H1 (cell line): ENCODE data around the gene SNRNP70. TPM values are rescaled to one million over a fixed set of nuclear protein-coding genes. Genes with fewer than 3 reads are reported as not detected.

Experiments
- CTCF ChIA-PET: fragments of 300-600 bp; sonication (Branson Sonifier 250); formaldehyde crosslinking; loops from one replicate; lab custom pipeline; 2021; ENCODE audit not compliant: partially characterized antibody; lab: Charles Lee
- POLR2A ChIA-PET: fragments of 300-600 bp; sonication (Branson Sonifier 250); formaldehyde crosslinking; loops from one replicate; lab custom pipeline; 2021; ENCODE audit warnings: inconsistent platforms; ENCODE audit not compliant: partially characterized antibody; lab: Charles Lee
- DNase-seq, 2 experiments: peaks; one replicate each; pipeline versions ENCODE4 v3.0.0 to v3.0.0-alpha.2; 2010 to 2022; ENCODE audit warnings: low spot score in 2 of 2, low read depth in 1 of 2, mixed read lengths in 1 of 2
- FAIRE-seq: peaks from 2 replicates; lab custom pipeline; 2011; peaks lifted over from hg19 to GRCh38; lab: Jason Lieb, UNC
- H2AFZ ChIP-seq: 2 replicates; pipeline ENCODE4 v1.8.1; 2012; ENCODE audit warnings: low read length, inconsistent platforms
- H2AK5ac ChIP-seq: 2 replicates; pipeline ENCODE4 v1.6.1; 2013; ENCODE audit warnings: low read depth, low read length
- H2BK120ac ChIP-seq: replicated peaks from 2 replicates; pipeline ENCODE3; 2013; ENCODE audit warnings: low read depth, low read length, inconsistent platforms
- H2BK12ac ChIP-seq: 2 replicates; pipeline ENCODE4 v1.6.1; 2013; ENCODE audit warnings: low read depth, low read length
- H2BK15ac ChIP-seq: 2 replicates; pipeline ENCODE4 v1.6.1; 2013; ENCODE audit warnings: low read length
- H2BK20ac ChIP-seq: 2 replicates; pipeline ENCODE4 v1.6.1; 2013; ENCODE audit warnings: low read length
- H2BK5ac ChIP-seq: 2 replicates; pipeline ENCODE4 v1.6.1; 2013; ENCODE audit warnings: low read depth, low read length
- H3K14ac ChIP-seq: 2 replicates; pipeline ENCODE4 v1.6.1; 2013; ENCODE audit warnings: inconsistent platforms; ENCODE audit not compliant: insufficient read length
- H3K18ac ChIP-seq: 2 replicates; pipeline ENCODE4 v1.6.1; 2013; ENCODE audit warnings: low read length; ENCODE audit errors: extremely low read depth
- H3K23ac ChIP-seq: 2 replicates; pipeline ENCODE4 v1.6.1; 2013; ENCODE audit warnings: inconsistent platforms; ENCODE audit not compliant: insufficient read length
- H3K23me2 ChIP-seq: 2 replicates; pipeline ENCODE4 v1.6.1; 2013; ENCODE audit warnings: low read depth, low read length
- H3K27ac ChIP-seq: 2 replicates; pipeline ENCODE4 v1.6.1; 2011; ENCODE audit warnings: low read depth, low read length, inconsistent platforms
- H3K27me3 ChIP-seq, 4 experiments: replicated peaks in 1 of 4; 1 replicate in 1 of 4; 2 replicates in 3 of 4; pipeline versions ENCODE4 v1.6.1 to v1.8.1; 2011 to 2013; ENCODE audit warnings: low read length in 3 of 4, mild to moderate bottlenecking in 3 of 4, inconsistent platforms in 2 of 4, mixed read lengths in 2 of 4, moderate library complexity in 1 of 4; ENCODE audit not compliant: control insufficient read depth in 3 of 4, insufficient read depth in 3 of 4; ENCODE audit errors: extremely low read depth in 1 of 4
- H3K36me3 ChIP-seq, 4 experiments: 2 replicates each; pipeline versions ENCODE4 v1.6.1 to v1.8.1; 2011 to 2013; ENCODE audit warnings: mild to moderate bottlenecking in 4 of 4, low read length in 3 of 4, moderate library complexity in 2 of 4, control low read depth in 1 of 4, inconsistent platforms in 1 of 4; ENCODE audit not compliant: insufficient read depth in 4 of 4, control insufficient read depth in 2 of 4
- H3K4ac ChIP-seq: replicated peaks from 2 replicates; pipeline ENCODE3; 2013; ENCODE audit warnings: low read length, low read depth, mixed read lengths, inconsistent platforms; ENCODE audit not compliant: insufficient read length
- H3K4me1 ChIP-seq, 4 experiments: replicated peaks in 1 of 4; 1 replicate in 1 of 4; 2 replicates in 3 of 4; pipeline versions ENCODE4 v1.6.1 to v1.8.1; 2011 to 2013; ENCODE audit warnings: low read length in 3 of 4, inconsistent platforms in 2 of 4, mixed read lengths in 1 of 4; ENCODE audit not compliant: insufficient read depth in 4 of 4, control insufficient read depth in 3 of 4
- H3K4me2 ChIP-seq, 2 experiments: 2 replicates each; pipeline versions ENCODE4 v1.6.1 to v1.8.1; 2011 to 2013; ENCODE audit warnings: low read depth in 2 of 2, low read length in 2 of 2, control low read depth in 1 of 2, inconsistent platforms in 1 of 2, mild to moderate bottlenecking in 1 of 2; ENCODE audit not compliant: insufficient read depth in 1 of 2
- H3K4me3 ChIP-seq, 4 experiments: fragments of 200-600, 300-600 bp in 1 of 4; sonication (generic), shearing (Covaris generic), sonication (Bioruptor Twin) in 1 of 4; 2 replicates each; pipeline versions ENCODE4 v1.5.1 to v1.8.1; 2011 to 2016; ENCODE audit warnings: low read length in 4 of 4, low read depth in 3 of 4, control low read depth in 2 of 4, inconsistent platforms in 2 of 4, mild to moderate bottlenecking in 2 of 4, mixed read lengths in 1 of 4, moderate library complexity in 1 of 4; ENCODE audit not compliant: insufficient read depth in 2 of 4; ENCODE audit errors: extremely low read depth in 1 of 4
- H3K56ac ChIP-seq: replicated peaks from 2 replicates; pipeline ENCODE3; 2013; ENCODE audit warnings: low read depth, mild to moderate bottlenecking, mixed read lengths, low read length, inconsistent platforms; ENCODE audit not compliant: insufficient read length
- H3K79me1 ChIP-seq: 2 replicates; pipeline ENCODE4 v1.6.1; 2013; ENCODE audit warnings: low read depth, low read length, control low read depth
- H3K79me2 ChIP-seq, 2 experiments: 2 replicates each; pipeline versions ENCODE4 v1.6.1 to v1.8.1; 2012 to 2013; ENCODE audit warnings: low read length in 2 of 2, mild to moderate bottlenecking in 2 of 2, inconsistent platforms in 1 of 2; ENCODE audit not compliant: insufficient read depth in 2 of 2, control insufficient read depth in 1 of 2
- H3K9ac ChIP-seq, 4 experiments: replicated peaks in 1 of 4; 1 replicate in 1 of 4; 2 replicates in 3 of 4; pipeline versions ENCODE4 v1.6.1 to v1.8.1; 2011 to 2013; ENCODE audit warnings: low read depth in 3 of 4, low read length in 3 of 4, control low read depth in 2 of 4, mild to moderate bottlenecking in 2 of 4, moderate library complexity in 2 of 4, inconsistent platforms in 1 of 4; ENCODE audit errors: extremely low read depth in 1 of 4
- H3K9me3 ChIP-seq, 2 experiments: 2 replicates each; pipeline versions ENCODE4 v1.6.1 to v1.8.1; 2012 to 2013; ENCODE audit warnings: mild to moderate bottlenecking in 2 of 2, moderate library complexity in 2 of 2, control low read depth in 1 of 2, inconsistent platforms in 1 of 2, low read depth in 1 of 2, low read length in 1 of 2, mixed read lengths in 1 of 2; ENCODE audit not compliant: insufficient read depth in 2 of 2
- H4K20me1 ChIP-seq, 2 experiments: replicated peaks in 1 of 2; 2 replicates each; pipeline versions ENCODE3 to v1.8.1; 2011 to 2013; ENCODE audit warnings: inconsistent platforms in 2 of 2, low read length in 2 of 2, mild to moderate bottlenecking in 1 of 2; ENCODE audit not compliant: insufficient read depth in 2 of 2, control insufficient read depth in 1 of 2
- H4K5ac ChIP-seq: 2 replicates; pipeline ENCODE4 v1.6.1; 2013; ENCODE audit warnings: low read length, low read depth, mixed read lengths, inconsistent platforms; ENCODE audit not compliant: insufficient read length
- H4K8ac ChIP-seq: 2 replicates; pipeline ENCODE4 v1.8.0; 2013; ENCODE audit warnings: mild to moderate bottlenecking, moderate library complexity, low read length, inconsistent platforms; ENCODE audit not compliant: insufficient read depth; ENCODE audit errors: extremely low read depth
- H4K91ac ChIP-seq: replicated peaks from 2 replicates; pipeline ENCODE3; 2013; ENCODE audit warnings: low read length, mixed read lengths, inconsistent platforms; ENCODE audit not compliant: insufficient read length
- ATF2 ChIP-seq: IDR thresholded peaks from 2 replicates; pipeline ENCODE4 v1.6.1; 2012; ENCODE audit warnings: low read length, inconsistent platforms
- ATF3 ChIP-seq: IDR thresholded peaks from 2 replicates; pipeline ENCODE4 v1.6.1; 2011; ENCODE audit warnings: low read depth, mild to moderate bottlenecking, low read length; ENCODE audit not compliant: insufficient read depth
- BRCA1 ChIP-seq: IDR thresholded peaks from 2 replicates; pipeline ENCODE4 v1.6.1; 2012; ENCODE audit warnings: low read depth, low read length, improper control_type of control experiment
- CHD2 ChIP-seq: IDR thresholded peaks from 2 replicates; pipeline ENCODE4 v1.6.1; 2012; ENCODE audit warnings: low read length, improper control_type of control experiment
- KDM5A ChIP-seq: fragments of 200-600 bp; IDR thresholded peaks from 2 replicates; pipeline ENCODE4 v1.7.1; 2012; ENCODE audit warnings: mild to moderate bottlenecking, low read length, inconsistent platforms, mixed read lengths
- POU5F1 ChIP-seq: IDR thresholded peaks from 2 replicates; pipeline ENCODE4 v1.6.1; 2011; ENCODE audit warnings: low read depth, mild to moderate bottlenecking, low read length, moderate library complexity
- RFX5 ChIP-seq: IDR thresholded peaks from 2 replicates; pipeline ENCODE4 v1.6.1; 2011; ENCODE audit warnings: low read depth, low read length, improper control_type of control experiment, borderline replicate concordance
- SAP30 ChIP-seq: fragments of 300-600 bp; sonication (generic); IDR thresholded peaks from 2 replicates; pipeline ENCODE4 v1.7.1; 2012; ENCODE audit warnings: low read length, moderate library complexity, mild to moderate bottlenecking, inconsistent platforms; ENCODE audit not compliant: insufficient read depth, insufficient replicate concordance
- SRF ChIP-seq: IDR thresholded peaks from 2 replicates; pipeline ENCODE4 v1.6.1; 2011; ENCODE audit warnings: mild to moderate bottlenecking, low read depth, low read length, moderate library complexity
- TBP ChIP-seq: IDR thresholded peaks from 2 replicates; pipeline ENCODE4 v1.6.1; 2011; ENCODE audit warnings: low read depth, low read length, improper control_type of control experiment
- YY1 ChIP-seq: IDR thresholded peaks from 2 replicates; pipeline ENCODE4 v1.6.1; 2011; ENCODE audit warnings: low read depth, mild to moderate bottlenecking, low read length
- ZNF274 ChIP-seq: IDR thresholded peaks from 2 replicates; pipeline ENCODE4 v1.7.0; 2012; ENCODE audit warnings: low read length, borderline replicate concordance; ENCODE audit errors: extremely low read depth
- WGBS, 2 experiments: shearing (Covaris generic) in 1 of 2; methylation state at CpG; one replicate each; pipeline versions ENCODE4 v1.1.6 to v1.1.7; 2013 to 2015; ENCODE audit warnings: low lambda C conversion rate in 2 of 2, mixed read lengths in 2 of 2, inconsistent platforms in 1 of 2, low coverage in 1 of 2, missing lambda C conversion rate in 1 of 2; ENCODE audit not compliant: insufficient replicate concordance in 2 of 2, insufficient coverage in 1 of 2, insufficient read length in 1 of 2; ENCODE audit errors: extremely low coverage in 1 of 2, missing lambda C conversion rate in 1 of 2; 5-methylcytosine and 5-hydroxymethylcytosine counted together
- polyA plus RNA-seq, 7 experiments: library from polyadenylated mRNA; depleted of rRNA in 3 of 7; stranded (reverse) in 5 of 7; unstranded in 2 of 7; fragments of >200 nt in 5 of 7; fragments of 200-250 nt in 2 of 7; gene quantifications; 1 replicate in 5 of 7; 2 replicates in 1 of 7; 4 replicates in 1 of 7; pipeline versions ENCODE4 v1.2.1 to v1.2.3, GENCODE V29; 2011 to 2013; ENCODE audit warnings: missing spikeins in 2 of 7, mixed read lengths in 2 of 7
- total RNA-seq: library from RNA; stranded (reverse); fragmentation: NEBNext Ultra II Directional; extraction: Animal tissue kit (Norgen Biotek cat#: 25700); gene quantifications from 2 replicates; pipeline ENCODE4 v1.2.1, GENCODE V29; 2021

SNRNP70 gene
- total and polyA plus RNA-seq, 2 of the 8 experiments (the other 6 are each of a cell fraction or from before 2014, with no cell fraction given): 231 to 235 TPM

- no peak overlapping the region for H4K5ac ChIP-seq
- H3K9me3 ChIP-seq: no peaks in the 10 kb centered on the region
- no peak overlapping the region for H3K4ac ChIP-seq
- no peaks in the 10 kb centered on the region for H3K27me3 ChIP-seq
- no peaks in the 10 kb centered on the region for H3K79me1 ChIP-seq
- peaks cover 0 to 9% (median 2%) of the 10 kb centered on the region in 4 experiments; a peak in 5 of 7 replicates for H3K4me1 ChIP-seq
- H4K20me1 ChIP-seq: peaks cover 0 to 4% of the 10 kb centered on the region in 2 experiments
- no peak for DNase-seq
- no peak overlapping the region for H3K23ac ChIP-seq
- H3K14ac ChIP-seq: no peak overlapping the region
- no peak overlapping the region for H3K18ac ChIP-seq
- 79 to 100% methylated on average over 1 to 6 of the region's 6 CpGs for WGBS, 2 experiments
- ChIA-PET CTCF (interaction anchor here (0.6 to 6.4 kb wide), 5 partner anchors 9 to 58 kb away, joined by 3 to 99 read pairs (median 4); no protein-coding TSS in a partner anchor), POLR2A (interaction anchor here (0.9 to 1.0 kb wide), 3 partner anchors 10 to 49 kb away, joined by 3 to 4 read pairs (median 3); no protein-coding TSS in a partner anchor)
- peak overlapping the region; percentile 56 for H3K56ac ChIP-seq
- no peak overlapping the region for H3K4me3 ChIP-seq
- H2BK20ac ChIP-seq: no peak overlapping the region
- H2AFZ ChIP-seq: no peak overlapping the region
- no peak overlapping the region for H2BK15ac ChIP-seq
- H4K8ac ChIP-seq: no peak overlapping the region
- H2BK12ac ChIP-seq: peak overlapping the region; percentile 78; the same call in 1 of the 2 replicates
- no peak overlapping the region for H2BK5ac ChIP-seq
- H3K79me2 ChIP-seq: no peaks in the 10 kb centered on the region
- no peak overlapping the region; a peak in 1 of 4 replicates for H3K4me2 ChIP-seq
- H3K9ac ChIP-seq: no peak overlapping the region
- H3K23me2 ChIP-seq: peaks cover 8% of the 10 kb centered on the region; the same call in 1 of the 2 replicates
- H4K91ac ChIP-seq: peak overlapping the region; percentile 25
- H2AK5ac ChIP-seq: no peak overlapping the region
- H3K27ac ChIP-seq: no peak overlapping the region
- H3K36me3 ChIP-seq: peaks cover 0 to 5% (median 0%) of the 10 kb centered on the region in 4 experiments; a peak in 2 of 8 replicates
- no peak for FAIRE-seq
- no peak overlapping the region for H2BK120ac ChIP-seq
- TF ChIP-seq CHD2: no peak
- TF ChIP-seq POU5F1: no peak
- no peak for TF ChIP-seq KDM5A
- TF ChIP-seq YY1: no peak
- TF ChIP-seq BRCA1: no peak
- no peak for TF ChIP-seq SRF
- no peak for TF ChIP-seq TBP
- no peak for TF ChIP-seq ATF3
- no peak for TF ChIP-seq ZNF274
- TF ChIP-seq ATF2: no peak
- no peak for TF ChIP-seq RFX5
- no peak for TF ChIP-seq SAP30
These were observed 56.1 kb downstream of the SNRNP70 start for GRCh38 chr19:49141352-49141751.
